ENCODE data around the gene CD247. TPM values are rescaled to one million over a fixed set of nuclear protein-coding genes. Genes with fewer than 3 reads are reported as not detected.
A peak's percentile ranks its signal among the peaks of the same experiment; 100 is the strongest.

CD247 gene
- polyA plus RNA-seq, 4 donors, result 0.48 to 1.0 (median 0.60) TPM

DNA sequence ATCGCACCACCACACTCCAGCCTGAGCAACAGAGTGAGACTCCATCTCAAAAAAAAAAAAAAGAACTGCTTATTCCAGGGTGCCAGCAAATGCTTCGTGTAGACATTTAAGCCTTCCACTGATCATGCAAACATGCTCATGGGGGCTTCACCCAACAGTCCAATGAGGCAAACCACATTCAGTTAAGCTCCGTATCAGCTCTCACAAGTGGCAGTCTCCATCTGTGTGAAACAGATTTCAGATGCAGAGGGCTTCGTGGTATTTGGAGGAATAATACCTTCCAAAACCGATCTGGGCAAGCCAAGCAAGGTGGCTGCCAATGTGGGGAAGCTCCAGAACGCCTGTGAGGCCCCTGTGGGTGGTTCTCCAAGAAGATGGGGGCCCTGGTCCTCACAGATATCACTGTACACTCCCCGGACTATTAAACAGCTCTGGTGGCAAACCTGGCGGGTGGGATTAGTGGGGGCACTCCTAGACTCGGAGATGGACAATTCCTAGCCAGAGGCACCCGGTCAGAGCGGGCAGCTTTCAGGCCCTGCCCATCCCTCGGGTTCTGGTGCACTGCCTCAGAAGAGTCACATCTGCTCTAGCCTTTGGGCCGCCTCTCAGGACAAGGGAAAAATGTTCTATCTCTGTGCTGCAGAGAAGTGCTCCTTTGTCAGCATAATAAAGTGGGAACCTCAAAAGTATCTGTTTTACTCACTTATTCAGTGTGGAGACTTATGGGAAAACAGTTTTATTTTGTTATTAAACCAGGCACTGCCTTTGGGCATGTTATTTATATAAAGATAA lies 25.1 kb upstream of the CD247 start:
- no peak for DNase-seq (ENCODE audit: low read depth in 4 of 4, low spot score in 3 of 4)

DNA sequence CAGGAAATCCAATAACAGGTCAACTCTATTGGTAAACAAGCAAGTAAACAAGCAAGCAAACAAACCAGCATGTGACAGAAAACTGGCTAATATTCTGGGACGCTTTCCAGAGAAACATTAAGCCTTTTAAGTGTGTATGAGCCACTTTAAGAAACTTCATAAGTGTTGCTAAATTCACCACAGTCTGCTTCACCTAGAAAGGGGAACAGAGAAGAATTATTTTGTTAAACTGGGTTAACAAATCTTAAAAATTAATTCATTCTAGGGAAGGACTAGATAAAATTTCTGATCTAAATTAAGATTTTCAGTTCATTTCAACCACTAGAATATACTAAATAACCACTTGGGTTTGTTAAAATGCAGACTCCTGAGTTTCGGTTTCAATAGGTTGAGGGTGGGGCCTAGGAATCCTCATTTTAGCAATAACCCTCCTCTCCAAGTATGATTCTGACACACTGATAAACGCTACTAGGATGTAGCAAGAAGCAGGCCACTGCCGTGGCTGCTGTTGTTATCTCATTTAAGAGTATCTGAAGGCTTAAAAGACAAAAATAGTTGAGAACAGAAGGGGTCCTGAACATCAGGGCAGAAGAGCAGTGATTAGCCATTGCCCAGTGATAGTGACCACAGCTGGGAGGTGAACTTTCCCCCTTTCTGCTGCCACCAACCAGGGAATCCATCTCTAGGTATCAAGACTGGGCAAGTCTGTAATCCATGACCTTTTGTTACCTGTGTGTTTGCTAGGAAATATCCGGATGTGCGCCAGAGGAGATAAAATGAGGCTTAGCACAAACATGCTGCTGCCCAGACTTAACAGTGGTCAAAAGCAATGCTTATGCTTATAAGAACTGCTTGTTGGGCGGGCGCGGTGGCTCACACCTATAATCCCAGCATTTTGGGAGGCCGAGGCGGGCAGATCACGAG lies 24.0 kb upstream of the CD247 start:
- DNase-seq (ENCODE audit: low read depth in 4 of 4, low spot score in 3 of 4), result no peak

DNA sequence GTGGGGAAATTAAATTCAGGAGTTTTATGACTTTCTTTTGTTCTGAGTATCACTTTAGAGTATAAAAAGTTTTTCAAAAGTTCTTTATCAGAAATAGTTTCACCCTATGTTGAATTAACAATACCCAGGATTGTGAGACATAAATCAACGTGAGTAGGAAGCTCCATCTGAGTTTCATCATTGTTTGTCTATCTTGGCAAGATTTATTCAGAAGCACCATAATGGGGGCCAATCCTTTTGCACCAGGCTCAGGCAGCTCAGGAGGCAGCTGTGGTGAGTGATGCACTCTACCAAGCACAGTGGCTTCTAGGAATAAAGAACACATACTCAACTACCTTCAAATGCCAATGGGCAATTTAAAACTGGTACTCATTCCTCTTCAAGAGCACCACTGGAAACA lies 23.3 kb upstream of the CD247 start:
- DNase-seq (ENCODE audit: low read depth in 4 of 4, low spot score in 3 of 4), result no peak

DNA sequence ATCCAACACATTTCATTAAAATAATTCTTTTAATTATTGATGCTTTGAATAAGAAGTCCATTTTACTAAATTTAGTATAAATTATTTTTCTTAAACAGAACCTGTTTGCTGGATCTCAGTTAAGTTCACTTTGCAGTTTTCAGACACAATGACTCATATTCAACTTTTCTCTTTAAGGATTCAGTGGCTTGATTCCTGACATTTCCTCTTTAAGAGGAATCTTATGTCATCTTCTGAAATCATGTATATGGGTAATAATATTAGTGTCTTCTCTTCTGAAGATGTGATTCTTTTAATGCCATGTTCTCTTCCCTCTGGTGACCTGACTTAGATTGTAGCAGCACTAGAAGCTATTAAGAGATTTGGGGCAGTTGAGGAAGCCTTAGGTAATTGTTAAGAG lies 22.7 kb upstream of the CD247 start:
- DNase-seq (ENCODE audit: low read depth in 4 of 4, low spot score in 3 of 4), result no peak

DNA sequence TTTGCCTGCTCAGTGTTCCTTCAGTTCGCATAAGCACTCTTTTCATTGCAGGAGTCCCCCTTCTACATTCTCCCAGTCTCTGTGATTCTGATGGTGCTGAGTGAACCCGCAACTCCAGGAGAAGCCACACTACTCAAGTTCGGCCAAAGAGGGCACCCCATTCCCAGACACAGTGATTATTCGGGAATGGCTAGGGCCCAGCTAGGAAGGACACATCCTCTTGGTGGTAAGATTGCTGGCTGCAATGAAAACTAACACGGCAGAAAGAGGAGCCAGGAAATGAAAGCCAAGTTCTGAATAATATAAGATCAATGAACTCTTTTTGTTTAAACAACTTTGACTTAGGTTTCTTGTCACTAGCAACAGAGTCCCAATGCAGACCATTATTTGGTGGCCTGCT lies 20.3 kb upstream of the CD247 start:
- DNase-seq (ENCODE audit: low read depth in 4 of 4, low spot score in 3 of 4), result no peak

DNA sequence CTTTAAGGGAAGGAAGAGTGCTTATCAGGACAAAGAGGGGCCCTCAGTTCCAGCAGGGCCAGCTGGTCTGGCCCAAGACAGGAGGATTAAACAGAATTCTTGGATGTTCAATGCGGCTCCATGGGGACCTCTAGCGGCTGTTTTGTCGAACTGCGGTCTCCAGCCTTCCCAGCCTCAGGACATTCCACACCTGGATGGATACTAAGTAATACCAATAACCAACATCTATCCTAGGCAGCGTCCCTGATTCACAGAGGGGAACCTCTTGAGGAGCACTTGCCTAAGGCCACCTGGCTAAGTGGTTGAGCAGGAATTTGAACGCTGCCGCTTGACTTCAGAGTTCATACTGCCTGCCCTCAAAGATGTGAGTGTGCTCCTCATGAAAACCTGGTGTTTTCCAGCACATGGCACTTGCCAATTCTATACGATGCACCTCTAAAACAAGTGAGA lies 15.5 kb upstream of the CD247 start:
- DNase-seq (ENCODE audit: low read depth in 4 of 4, low spot score in 3 of 4), result peak; percentile 56 to 71 (median 66)

DNA sequence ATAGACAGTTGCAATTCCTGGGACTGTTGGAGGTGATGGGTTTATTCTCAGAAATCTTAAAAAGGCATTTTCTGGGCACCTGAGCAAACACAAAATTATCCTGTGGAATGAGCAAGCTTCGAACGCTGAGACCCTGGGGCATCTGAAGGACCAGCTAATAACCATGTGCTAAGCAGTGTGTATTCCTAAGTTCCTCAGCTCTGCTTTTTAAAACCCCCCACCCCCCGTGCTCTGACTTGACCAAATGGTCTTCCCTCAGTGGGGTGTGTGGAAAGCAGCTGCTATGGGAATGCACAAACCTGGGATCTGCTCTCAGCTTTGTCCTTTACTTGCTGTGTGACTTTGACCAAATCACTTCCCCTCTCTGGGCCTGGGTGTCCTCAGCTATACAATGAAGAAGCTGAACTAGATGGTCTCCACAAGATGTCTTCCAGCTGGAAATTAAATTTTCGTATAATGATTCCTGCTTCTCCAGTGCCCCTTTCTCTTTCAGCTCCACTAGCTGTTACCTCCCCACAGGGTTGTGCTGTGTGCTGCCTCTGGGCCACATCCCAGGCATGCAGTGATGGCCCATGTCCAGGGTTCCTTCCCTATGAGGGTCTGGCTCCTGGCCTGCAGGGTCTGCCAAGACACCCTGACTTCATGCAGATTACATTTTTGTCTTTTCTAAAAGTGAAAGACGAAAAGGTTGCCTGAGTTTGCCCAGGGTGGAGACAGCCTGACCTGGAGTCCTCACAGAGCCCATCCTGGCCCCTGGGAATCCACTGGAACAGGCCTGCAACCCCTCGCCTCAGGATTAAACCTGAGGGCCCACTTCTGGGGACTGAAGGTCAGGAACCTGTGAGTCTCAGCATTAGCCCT lies 14.9 kb upstream of the CD247 start:
- DNase-seq (ENCODE audit: low read depth in 4 of 4, low spot score in 3 of 4), result no peak

DNA sequence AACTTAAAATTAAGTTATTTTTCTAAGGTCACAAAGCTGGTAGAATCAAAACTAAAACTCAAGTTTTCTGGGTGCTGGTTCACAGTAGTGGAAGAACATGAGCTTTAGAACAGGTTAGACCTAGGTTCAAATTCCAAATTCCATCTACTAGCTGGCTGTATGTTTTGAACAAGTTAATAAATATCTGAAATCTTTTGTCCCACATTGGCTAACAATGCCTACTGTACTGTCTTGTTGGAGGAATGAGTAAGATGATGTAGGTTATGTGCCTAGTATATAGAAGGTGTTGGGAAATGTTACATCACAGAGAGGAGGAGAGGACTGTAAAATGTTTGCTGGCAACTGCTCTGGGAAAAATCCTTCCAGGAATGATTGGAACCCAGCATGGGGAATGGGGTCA lies 14.0 kb upstream of the CD247 start:
- DNase-seq (ENCODE audit: low read depth in 4 of 4, low spot score in 3 of 4), result no peak

DNA sequence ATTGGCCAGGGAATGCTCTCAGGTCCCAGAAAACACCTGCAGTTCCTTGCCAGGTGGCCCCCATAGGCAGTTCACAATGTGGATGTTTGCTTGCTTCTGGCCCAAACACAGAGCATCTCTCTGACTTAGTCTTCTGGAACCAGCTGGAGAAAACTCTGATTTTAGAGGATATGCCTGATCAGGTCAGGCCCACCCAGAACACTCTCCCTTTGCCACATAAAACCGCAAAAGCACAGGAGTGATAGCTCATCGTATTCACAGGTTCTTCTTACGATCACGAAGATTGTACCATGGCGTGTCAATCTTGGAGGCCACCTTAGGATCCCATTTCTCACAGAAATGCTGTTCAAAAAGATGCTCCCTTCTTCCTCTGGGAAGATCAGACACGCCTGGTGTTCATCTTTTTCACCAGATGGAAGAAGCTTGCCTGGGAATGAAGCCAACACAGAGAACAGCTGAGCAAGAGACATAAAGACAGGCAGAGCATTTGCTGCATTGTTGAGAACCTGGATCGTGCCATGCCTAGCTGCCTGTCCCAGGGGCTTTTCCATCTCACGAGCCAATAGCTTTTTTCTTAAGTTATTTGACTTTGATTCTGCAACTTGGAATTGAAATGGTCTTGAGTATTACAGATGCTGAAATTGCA lies 11.6 kb upstream of the CD247 start:
- DNase-seq (ENCODE audit: low read depth in 4 of 4, low spot score in 3 of 4), result no peak

DNA sequence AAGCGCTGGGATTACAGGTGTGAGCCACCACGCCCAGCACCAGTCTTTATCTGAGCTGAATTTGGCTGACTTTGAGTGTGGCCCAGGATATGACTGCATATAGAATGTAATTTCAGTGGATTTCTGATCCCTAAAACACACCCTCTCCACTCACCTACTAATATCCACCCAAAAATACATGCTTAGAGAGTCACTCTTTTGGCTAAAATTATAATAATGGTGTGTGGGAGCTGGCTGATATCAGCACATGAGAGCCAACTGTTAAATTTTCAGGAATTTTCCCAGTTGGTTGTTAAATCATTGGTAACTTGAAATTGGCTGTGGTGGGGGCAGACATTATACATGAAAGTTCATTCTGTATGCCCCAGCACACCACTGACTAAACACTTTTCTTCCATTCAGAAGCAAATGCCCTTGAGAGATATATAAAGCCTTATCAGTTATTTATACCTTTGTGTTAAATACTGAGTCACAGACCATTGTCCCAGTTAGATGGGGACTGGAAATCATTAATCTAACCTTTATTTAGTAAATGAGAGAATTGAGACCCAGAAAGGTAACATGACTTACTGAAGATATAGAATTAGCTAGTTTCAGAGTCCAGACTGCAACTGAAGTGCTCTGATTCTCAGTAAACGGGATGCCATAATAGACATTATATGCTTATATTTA lies 9.9 kb upstream of the CD247 start:
- no peak for DNase-seq (ENCODE audit: low read depth in 4 of 4, low spot score in 3 of 4)

DNA sequence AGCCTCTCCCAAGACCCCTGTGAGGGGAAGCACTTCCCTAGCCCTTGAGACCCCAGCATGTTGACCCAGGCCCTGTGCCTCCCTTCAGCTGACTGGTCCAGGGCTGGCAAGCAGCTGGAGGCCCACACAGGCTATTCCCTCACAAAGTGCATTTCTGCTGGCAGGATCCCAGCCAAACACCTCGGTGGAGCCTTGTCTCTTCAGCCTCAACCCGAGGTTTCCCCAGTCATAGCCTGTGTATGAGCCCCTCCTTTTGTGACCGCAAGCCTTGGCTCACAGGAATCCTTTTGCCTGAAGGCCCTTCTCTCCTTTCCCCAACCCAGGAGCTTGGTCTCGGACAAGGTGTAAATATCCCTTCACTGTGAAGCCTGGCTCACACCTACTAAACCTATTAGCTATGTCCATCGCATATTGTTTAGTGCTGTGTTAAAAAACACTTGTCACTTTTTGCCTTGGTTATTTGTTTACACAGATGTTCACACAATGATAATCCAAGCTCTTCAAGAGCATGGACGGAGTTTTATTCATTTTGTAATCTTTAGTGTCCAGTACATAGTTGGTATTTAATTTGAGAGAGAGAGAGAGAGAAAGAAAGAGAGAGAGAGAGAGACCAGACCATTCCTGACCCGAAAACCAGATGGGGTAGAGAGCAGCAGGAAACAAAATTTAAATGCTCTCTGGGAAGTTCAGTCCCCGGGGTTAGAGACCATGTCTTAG lies 8.5 kb upstream of the CD247 start:
- DNase-seq (ENCODE audit: low read depth in 4 of 4, low spot score in 3 of 4), result no peak

DNA sequence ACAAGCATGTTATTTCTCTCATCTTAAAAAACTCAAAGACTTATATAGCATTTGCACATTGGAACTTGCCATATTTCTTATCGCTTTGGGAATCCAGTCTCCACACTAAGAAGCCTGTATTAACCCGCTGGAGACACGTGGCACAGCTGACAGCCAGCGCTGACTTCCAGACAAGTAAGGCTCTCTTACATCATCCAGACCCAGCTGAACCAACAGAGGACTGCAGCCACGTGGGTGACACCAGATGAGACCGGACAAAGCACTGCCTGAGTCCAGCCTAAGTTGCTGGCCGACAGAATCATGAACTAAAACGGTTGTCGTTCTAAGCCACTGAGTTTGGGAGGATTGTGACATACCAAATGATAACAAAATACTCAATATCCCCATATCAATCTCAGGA lies 6.3 kb upstream of the CD247 start:
- no peak for DNase-seq (ENCODE audit: low read depth in 4 of 4, low spot score in 3 of 4)

DNA sequence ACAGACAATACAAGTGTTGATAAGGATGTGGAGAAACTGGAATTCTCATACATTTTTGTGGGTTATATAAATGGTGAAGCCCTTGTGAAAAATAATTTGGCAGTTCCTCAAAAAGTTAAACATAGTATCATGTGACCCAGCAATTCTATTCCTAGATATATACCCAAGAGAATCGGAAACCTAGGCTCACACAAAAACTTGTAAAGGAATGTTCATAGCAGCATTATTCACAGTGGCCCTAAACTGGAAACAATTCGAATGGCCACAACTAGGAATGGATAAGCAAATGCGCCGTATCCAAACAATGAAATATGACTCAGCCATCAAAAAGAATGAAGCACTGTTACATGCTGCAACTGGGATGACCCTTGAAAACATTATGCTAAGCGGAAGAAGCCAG lies 3.9 kb upstream of the CD247 start:
- DNase-seq (ENCODE audit: low read depth in 4 of 4, low spot score in 3 of 4), result no peak

DNA sequence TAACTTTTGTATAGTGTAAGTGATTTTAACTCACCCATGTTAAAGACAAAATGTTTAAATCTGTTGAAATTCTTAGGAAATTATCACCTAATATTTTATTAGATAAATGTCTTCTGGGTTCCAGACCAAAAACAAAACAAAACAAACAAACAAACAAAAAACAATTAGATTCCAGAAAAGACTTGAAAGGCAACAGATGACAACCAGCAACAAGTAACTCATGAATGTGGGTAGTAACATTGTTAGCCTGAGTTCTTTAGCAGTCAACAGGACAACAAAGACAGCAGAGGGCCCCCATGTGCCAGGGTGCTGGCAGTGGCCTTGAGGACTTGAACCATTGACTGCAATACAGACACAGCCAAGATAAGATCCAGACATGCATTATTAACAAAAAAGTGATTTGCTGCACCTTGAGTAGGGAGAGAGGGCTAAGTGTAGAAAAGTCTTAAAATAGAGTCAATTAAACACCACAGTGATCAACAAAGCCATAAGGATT lies 2.4 kb upstream of the CD247 start:
- no peak for DNase-seq (ENCODE audit: low read depth in 4 of 4, low spot score in 3 of 4)

DNA sequence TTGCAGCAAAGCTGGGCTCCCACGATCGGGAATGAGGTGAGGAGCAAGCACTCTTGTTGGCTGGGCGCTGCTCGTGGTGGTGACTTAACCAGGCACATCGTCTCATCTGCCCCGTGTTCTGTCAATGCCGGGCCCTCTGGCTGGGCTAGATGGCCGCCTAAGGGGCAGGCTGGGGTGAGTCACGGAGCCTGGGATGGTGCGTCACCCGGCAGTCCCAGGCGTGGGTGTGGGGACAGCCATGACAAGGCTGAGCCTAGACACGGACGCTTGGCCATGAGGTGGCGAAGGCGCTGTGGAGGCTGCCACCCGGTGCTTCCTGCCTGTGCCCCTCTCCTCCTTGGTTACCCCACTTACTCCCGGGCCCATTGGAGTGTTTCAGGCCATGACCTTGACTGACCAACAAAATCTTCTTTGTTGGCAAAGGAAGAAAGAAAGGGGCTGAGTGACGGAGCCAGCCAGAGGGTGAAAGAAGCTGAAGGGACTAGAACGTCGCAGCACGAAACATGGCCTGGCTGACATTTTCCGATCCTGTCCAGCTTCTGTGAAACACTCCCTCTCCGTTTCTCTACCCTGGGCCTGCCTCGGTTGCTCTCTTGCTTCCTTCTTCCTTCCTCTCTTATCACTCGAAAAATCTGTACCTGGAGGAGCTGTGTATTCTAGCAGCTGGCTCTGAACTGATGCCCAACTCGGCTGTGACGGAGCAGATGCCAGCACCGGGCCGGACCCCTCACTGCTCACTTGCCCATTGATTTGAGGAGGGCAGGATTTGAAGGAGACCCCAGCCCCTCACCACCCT lies 596 bp downstream of the CD247 start:
- no peak for DNase-seq (ENCODE audit: low read depth in 4 of 4, low spot score in 3 of 4)

DNA sequence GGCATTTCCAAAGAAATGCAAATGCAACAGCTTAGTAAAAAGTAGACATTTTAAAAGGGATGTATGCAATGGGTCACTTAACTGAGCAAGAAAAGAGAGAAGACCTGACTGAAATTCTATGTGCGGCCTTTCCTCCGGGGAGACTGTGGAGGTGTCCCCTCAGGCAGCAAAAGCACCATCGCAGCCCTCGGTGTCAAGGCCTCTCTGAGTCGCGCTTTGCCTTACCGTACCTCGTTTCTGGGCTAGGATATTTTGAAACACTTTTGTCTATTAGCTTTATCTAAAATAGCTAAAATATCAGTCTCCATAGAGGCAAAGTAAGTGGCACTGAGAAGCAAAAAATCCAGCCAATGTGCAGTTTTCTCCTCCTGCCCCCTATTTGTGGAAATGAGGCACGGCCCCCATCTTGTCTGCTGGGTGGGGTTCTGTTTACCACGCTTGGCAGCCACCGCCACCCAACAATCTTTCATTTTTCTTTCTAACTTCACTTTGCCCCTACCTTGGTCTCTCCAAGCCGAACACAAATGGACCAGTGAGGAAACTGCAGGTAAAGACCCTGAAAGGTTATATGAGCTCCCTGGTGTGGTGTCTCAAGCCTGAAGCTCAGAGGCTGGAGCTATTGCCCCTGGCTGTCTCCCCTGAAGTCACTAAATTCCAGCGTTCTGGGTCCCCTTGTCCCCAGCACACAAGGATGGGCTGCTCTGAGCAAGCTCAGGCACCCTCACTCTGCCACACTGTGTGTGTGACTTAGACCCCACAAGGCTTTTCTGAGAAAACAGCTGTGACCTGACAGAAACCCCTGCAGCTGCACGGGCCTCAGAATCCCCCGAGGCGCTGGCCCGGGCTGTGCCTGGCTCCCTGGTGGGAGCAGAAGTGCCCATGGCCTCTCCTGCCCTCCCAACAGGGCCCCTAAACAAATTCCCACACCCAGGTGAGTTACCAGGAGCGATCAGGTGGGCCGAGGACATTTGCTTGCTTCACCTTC lies 1.6 kb downstream of the CD247 start:
- DNase-seq (ENCODE audit: low read depth in 4 of 4, low spot score in 3 of 4), result no peak

DNA sequence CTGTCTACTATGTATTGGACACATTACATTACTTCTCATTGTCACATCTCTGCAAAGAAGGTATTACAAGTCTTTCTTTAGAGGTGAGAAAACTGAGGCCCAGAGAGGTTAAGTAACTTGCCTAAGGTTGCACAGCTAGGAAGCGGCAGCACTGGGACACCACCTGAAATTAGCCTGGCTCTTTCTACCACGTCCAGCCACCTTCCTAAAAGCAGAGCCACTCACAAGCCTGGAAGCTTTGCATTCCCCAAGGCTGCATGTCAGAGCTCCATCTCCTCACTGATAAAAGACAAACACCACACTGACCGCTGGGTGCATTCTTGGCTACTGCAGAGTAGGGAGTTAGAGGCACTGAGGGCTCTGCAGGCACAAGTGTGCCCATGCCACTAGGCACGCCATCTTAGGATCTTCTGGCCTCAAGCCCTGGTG lies 2.4 kb downstream of the CD247 start:
- DNase-seq (ENCODE audit: low read depth in 4 of 4, low spot score in 3 of 4), result no peak

Data from right renal pelvis (tissue), 4 donors.